DLD1 (cell line): Measurements from ENCODE around the gene YWHAQ.
"Not testable (repeated sequence)": the region's sequence is repeated elsewhere in the genome, so short reads cannot be mapped to it uniquely, and the experiment has no call there.

Source experiments
- in situ Hi-C: cut with HindIII; loops from 2 replicates; pipeline ENCODE4 v1.10.0; 2017; ENCODE audit warnings: low sequenced_read_pairs

Gene YWHAQ

GRCh38 chr2:9634133-9634532 lies 3.3 kb upstream of the YWHAQ start:
- in situ Hi-C loops: no loop called here

- in situ Hi-C loops: no loop called here
These were observed 1.3 kb upstream of the YWHAQ start for GRCh38 chr2:9631878-9632700.

GRCh38 chr2:9631553-9631819 lies 689 bp upstream of the YWHAQ start:
- in situ Hi-C loops: no loop called here

GRCh38 chr2:9630117-9630735 lies 571 bp downstream of the YWHAQ start:
- in situ Hi-C loops: no loop called here

GRCh38 chr2:9629222-9630116 lies 1.3 kb downstream of the YWHAQ start:
- in situ Hi-C loops: no loop called here

GRCh38 chr2:9627310-9627709 lies 3.5 kb downstream of the YWHAQ start:
- in situ Hi-C loops: no loop called here

- in situ Hi-C loops: no loop called here
These were observed 7.6 kb downstream of the YWHAQ start for GRCh38 chr2:9623151-9623550.

- in situ Hi-C loops: not testable (repeated sequence)
These were observed 9.1 kb downstream of the YWHAQ start for GRCh38 chr2:9621655-9622054.

- in situ Hi-C loops: no loop called here
These were observed 12.4 kb downstream of the YWHAQ start for GRCh38 chr2:9618410-9618809.

- in situ Hi-C loops: no loop called here
These were observed 13.0 kb downstream of the YWHAQ start for GRCh38 chr2:9617749-9618148.

GRCh38 chr2:9617296-9617695 lies 13.5 kb downstream of the YWHAQ start:
- in situ Hi-C loops: no loop called here

- in situ Hi-C loops: no loop called here
These were observed 16.2 kb downstream of the YWHAQ start for GRCh38 chr2:9614562-9614961.

- in situ Hi-C loops: no loop called here
These were observed 17.5 kb downstream of the YWHAQ start for GRCh38 chr2:9613291-9613690.

GRCh38 chr2:9611549-9611912 lies 19.3 kb downstream of the YWHAQ start:
- in situ Hi-C loops: not testable (repeated sequence)

- in situ Hi-C loops: no loop called here
These were observed 19.8 kb downstream of the YWHAQ start for GRCh38 chr2:9610781-9611548.

- in situ Hi-C loops: not testable (repeated sequence)
These were observed 22.3 kb downstream of the YWHAQ start for GRCh38 chr2:9608491-9608890.

GRCh38 chr2:9602412-9602811 lies 28.4 kb downstream of the YWHAQ start:
- in situ Hi-C loops: no loop called here

GRCh38 chr2:9601397-9601796 lies 29.4 kb downstream of the YWHAQ start:
- in situ Hi-C loops: no loop called here

- in situ Hi-C loops: no loop called here
These were observed 31.4 kb downstream of the YWHAQ start for GRCh38 chr2:9599430-9599829.

GRCh38 chr2:9596621-9597311 lies 34.0 kb downstream of the YWHAQ start:
- in situ Hi-C loops: no loop called here
